Activated CD8-positive, alpha-beta memory T cell treated with anti-CD3 and anti-CD28 coated beads, Interleukin-2, amount 50 U/mL, for 48 hours (primary cell): Measurements from ENCODE around the gene YARS2.

Experiments
- DNase-seq: peaks from one replicate; pipeline ENCODE4 v3.0.0-alpha.2; 2020

The YARS2 gene

GRCh38 chr12:32755654-32756475, at the start of gene YARS2:
YARS2 (minus strand) TSS chr12:32755897; CDS start chr12:32755874, 23 bp downstream.
- DNase-seq, result peak; percentile 89

GRCh38 chr12:32804301-32804700, 48.6 kb upstream of the YARS2 start:
- DNase-seq, result no peak

- no peak for DNase-seq
Observed at GRCh38 chr12:32801269-32801980, 45.7 kb upstream of the YARS2 start.

GRCh38 chr12:32794281-32794680, 38.6 kb upstream of the YARS2 start:
- DNase-seq, result no peak

- DNase-seq, result no peak
Observed at GRCh38 chr12:32789916-32790315, 34.2 kb upstream of the YARS2 start.

GRCh38 chr12:32789446-32789845, 33.7 kb upstream of the YARS2 start:
- DNase-seq, result no peak

GRCh38 chr12:32788405-32788804, 32.7 kb upstream of the YARS2 start:
- DNase-seq, result no peak

GRCh38 chr12:32785557-32785956, 29.9 kb upstream of the YARS2 start:
- DNase-seq, result no peak

- DNase-seq, result no peak
Observed at GRCh38 chr12:32783029-32783428, 27.3 kb upstream of the YARS2 start.

- DNase-seq, result no peak
Observed at GRCh38 chr12:32780071-32780470, 24.4 kb upstream of the YARS2 start.

GRCh38 chr12:32777691-32778175, 22.0 kb upstream of the YARS2 start:
- no peak for DNase-seq

GRCh38 chr12:32777159-32777558, 21.5 kb upstream of the YARS2 start:
- DNase-seq, result no peak

GRCh38 chr12:32776258-32776657, 20.6 kb upstream of the YARS2 start:
- no peak for DNase-seq

- DNase-seq, result no peak
Observed at GRCh38 chr12:32773691-32774090, 18.0 kb upstream of the YARS2 start.

GRCh38 chr12:32770141-32770540, 14.4 kb upstream of the YARS2 start:
- no peak for DNase-seq

- no peak for DNase-seq
Observed at GRCh38 chr12:32768518-32768917, 12.8 kb upstream of the YARS2 start.

- no peak for DNase-seq
Observed at GRCh38 chr12:32765906-32766305, 10.2 kb upstream of the YARS2 start.

- no peak for DNase-seq
Observed at GRCh38 chr12:32761716-32762115, 6.0 kb upstream of the YARS2 start.

- no peak for DNase-seq
Observed at GRCh38 chr12:32757157-32757556, 1.5 kb upstream of the YARS2 start.

GRCh38 chr12:32756476-32757066, 874 bp upstream of the YARS2 start:
- no peak for DNase-seq

- DNase-seq, result peak; percentile 84
Observed at GRCh38 chr12:32755051-32755653, 545 bp downstream of the YARS2 start.

- no peak for DNase-seq
Observed at GRCh38 chr12:32754111-32754510, 1.6 kb downstream of the YARS2 start.

GRCh38 chr12:32753605-32754004, 2.1 kb downstream of the YARS2 start:
- DNase-seq, result no peak
